H7 (cell line): ENCODE data around the gene CFAP221. TPM values are rescaled to one million over a fixed set of nuclear protein-coding genes. Genes with fewer than 3 reads are reported as not detected.
A peak's percentile ranks its signal among the peaks of the same experiment; 100 is the strongest.

Source experiments
- DNase-seq: peaks from one replicate; pipeline ENCODE4 v3.0.0; 2012
- H3K27me3 ChIP-seq: 2 replicates; pipeline ENCODE4 v1.6.0; 2011; ENCODE audit warnings: mild to moderate bottlenecking, low read length; ENCODE audit not compliant: control insufficient read depth, insufficient read depth
- H3K36me3 ChIP-seq: replicated peaks from 2 replicates; pipeline ENCODE4 v1.5.1; 2011; ENCODE audit warnings: low read length; ENCODE audit not compliant: control insufficient read depth, insufficient read depth
- H3K4me3 ChIP-seq: 2 replicates; pipeline ENCODE4 v1.5.1; 2011; ENCODE audit warnings: low read depth, mild to moderate bottlenecking, control low read depth, low read length, moderate library complexity; ENCODE audit not compliant: insufficient read depth
- total RNA-seq: library from RNA; depleted of rRNA; stranded (reverse); fragments of >200 nt; shearing (Covaris generic); gene quantifications from 2 replicates; pipeline ENCODE4 v1.2.3, GENCODE V29; 2014

Gene CFAP221
- total RNA-seq, 1 experiment from 2014 or later, result 0.07 TPM

GRCh38 chr2:119637371-119637770 is 93.1 kb downstream of the CFAP221 start:
- H3K36me3 ChIP-seq, result no peaks in the 10 kb centered on the region
- H3K27me3 ChIP-seq, result no peaks in the 10 kb centered on the region
- DNase-seq, result no peak
- no peak overlapping the region for H3K4me3 ChIP-seq

- Histone ChIP-seq H3K27me3 (no peaks in the 10 kb centered on the region), H3K36me3 (no peaks in the 10 kb centered on the region), H3K4me3 (no peak overlapping the region)
- DNase-seq, result no peak
Observed at GRCh38 chr2:119638246-119638645, 94.0 kb downstream of the CFAP221 start.

- Histone ChIP-seq H3K36me3 (no peaks in the 10 kb centered on the region), H3K27me3 (no peaks in the 10 kb centered on the region), H3K4me3 (no peak overlapping the region)
- peak; percentile 58 for DNase-seq
Observed at GRCh38 chr2:119638685-119639554, 94.7 kb downstream of the CFAP221 start.

GRCh38 chr2:119641562-119642258 is 97.5 kb downstream of the CFAP221 start:
- Histone ChIP-seq H3K36me3 (no peaks in the 10 kb centered on the region), H3K27me3 (no peaks in the 10 kb centered on the region), H3K4me3 (no peak overlapping the region)
- peak; percentile 82 for DNase-seq

GRCh38 chr2:119644186-119644585 is 99.9 kb downstream of the CFAP221 start:
- DNase-seq, result no peak
- no peaks in the 10 kb centered on the region for H3K36me3 ChIP-seq
- H3K4me3 ChIP-seq, result no peak overlapping the region
- no peaks in the 10 kb centered on the region for H3K27me3 ChIP-seq

GRCh38 chr2:119645173-119645855 is 101.1 kb downstream of the CFAP221 start:
- Histone ChIP-seq H3K4me3 (no peak overlapping the region), H3K27me3 (no peaks in the 10 kb centered on the region), H3K36me3 (no peaks in the 10 kb centered on the region)
- DNase-seq, result no peak

GRCh38 chr2:119646149-119646548 is 101.9 kb downstream of the CFAP221 start:
- no peak for DNase-seq
- H3K36me3 ChIP-seq, result no peaks in the 10 kb centered on the region
- no peaks in the 10 kb centered on the region for H3K27me3 ChIP-seq
- no peak overlapping the region for H3K4me3 ChIP-seq

GRCh38 chr2:119647440-119648169 is 103.4 kb downstream of the CFAP221 start:
- Histone ChIP-seq H3K27me3 (no peaks in the 10 kb centered on the region), H3K4me3 (no peak overlapping the region), H3K36me3 (no peaks in the 10 kb centered on the region)
- DNase-seq, result no peak

- DNase-seq, result no peak
- H3K27me3 ChIP-seq, result no peaks in the 10 kb centered on the region
- H3K36me3 ChIP-seq, result no peaks in the 10 kb centered on the region
- no peak overlapping the region for H3K4me3 ChIP-seq
Observed at GRCh38 chr2:119649364-119649917, 105.2 kb downstream of the CFAP221 start.

GRCh38 chr2:119650206-119650605 is 106.0 kb downstream of the CFAP221 start:
- Histone ChIP-seq H3K4me3 (no peak overlapping the region), H3K27me3 (no peaks in the 10 kb centered on the region), H3K36me3 (no peaks in the 10 kb centered on the region)
- DNase-seq, result no peak

GRCh38 chr2:119650846-119651370 is 106.7 kb downstream of the CFAP221 start:
- no peaks in the 10 kb centered on the region for H3K27me3 ChIP-seq
- no peaks in the 10 kb centered on the region for H3K36me3 ChIP-seq
- H3K4me3 ChIP-seq, result no peak overlapping the region
- DNase-seq, result no peak

- no peaks in the 10 kb centered on the region for H3K36me3 ChIP-seq
- no peak overlapping the region for H3K4me3 ChIP-seq
- no peak for DNase-seq
- H3K27me3 ChIP-seq, result no peaks in the 10 kb centered on the region
Observed at GRCh38 chr2:119657466-119658145, 113.4 kb downstream of the CFAP221 start.

GRCh38 chr2:119659601-119660342 is 115.5 kb downstream of the CFAP221 start:
- Histone ChIP-seq H3K27me3 (no peaks in the 10 kb centered on the region), H3K4me3 (no peak overlapping the region), H3K36me3 (no peaks in the 10 kb centered on the region)
- DNase-seq, result no peak
